OCI-LY1 (cell line): ENCODE measurements around the gene TRAPPC14.

Experiments
- H2AFZ ChIP-seq: fragments of 200-600 bp; sonication (generic), shearing (Covaris generic); 2 replicates; pipeline ENCODE4 v1.6.0; 2014; ENCODE audit warnings: antibody characterized with exemption, mild to moderate bottlenecking, low read length
- H3F3A ChIP-seq: fragments of 200-600 bp; sonication (generic), shearing (Covaris generic); 2 replicates; pipeline ENCODE4 v1.6.0; 2014; ENCODE audit warnings: mild to moderate bottlenecking, antibody characterized with exemption, low read length, moderate library complexity; ENCODE audit not compliant: insufficient read depth
- H3K27ac ChIP-seq: fragments of 200-600 bp; sonication (generic); 2 replicates; pipeline ENCODE4 v1.5.1; 2014; ENCODE audit warnings: low read length, mixed run types, mild to moderate bottlenecking, low read depth; ENCODE audit not compliant: poor library complexity, severe bottlenecking
- H3K27me3 ChIP-seq: fragments of 200-600 bp; sonication (generic); 2 replicates; pipeline ENCODE4 v1.6.0; 2014; ENCODE audit warnings: antibody characterized with exemption, mild to moderate bottlenecking, low read length, moderate library complexity; ENCODE audit not compliant: insufficient read depth
- H3K36me3 ChIP-seq: fragments of 200-600 bp; sonication (generic); 2 replicates; pipeline ENCODE4 v1.6.1; 2014; ENCODE audit warnings: mild to moderate bottlenecking, antibody characterized with exemption, low read length, moderate library complexity, mixed read lengths; ENCODE audit not compliant: insufficient read depth
- H3K4me1 ChIP-seq: fragments of 200-600 bp; sonication (generic); 2 replicates; pipeline ENCODE4 v1.5.1; 2014; ENCODE audit warnings: mild to moderate bottlenecking, low read length, moderate library complexity; ENCODE audit not compliant: insufficient read depth, severe bottlenecking
- H3K4me2 ChIP-seq: fragments of 200-600 bp; sonication (generic), shearing (Covaris generic); 2 replicates; pipeline ENCODE4 v1.6.1; 2014; ENCODE audit warnings: low read length
- H3K4me3 ChIP-seq: fragments of 200-600 bp; sonication (generic); 2 replicates; pipeline ENCODE4 v1.5.1; 2014; ENCODE audit warnings: low read length, low read depth, mild to moderate bottlenecking, mixed read lengths; ENCODE audit not compliant: poor library complexity, severe bottlenecking
- H3K79me2 ChIP-seq: fragments of 200-600 bp; shearing (Covaris generic); 2 replicates; pipeline ENCODE4 v1.6.1; 2016; ENCODE audit warnings: mixed run types, low read length, mixed read lengths; ENCODE audit not compliant: insufficient read depth
- H3K9ac ChIP-seq: fragments of 200-600 bp; sonication (generic), shearing (Covaris generic); 2 replicates; pipeline ENCODE4 v1.6.1; 2014; ENCODE audit warnings: mild to moderate bottlenecking, low read length, mixed read lengths
- H3K9me2 ChIP-seq: fragments of 200-600 bp; sonication (generic), shearing (Covaris generic); 2 replicates; pipeline ENCODE4 v1.6.1; 2014; ENCODE audit warnings: low read depth, mild to moderate bottlenecking, low read length, mixed read lengths
- H3K9me3 ChIP-seq: fragments of 200-600 bp; shearing (Covaris generic); 2 replicates; pipeline ENCODE4 v1.6.1; 2014; ENCODE audit warnings: low read length, mixed read lengths
- H4K20me1 ChIP-seq: fragments of 200-600 bp; sonication (generic), shearing (Covaris generic); 2 replicates; pipeline ENCODE4 v1.6.0; 2016; ENCODE audit warnings: mild to moderate bottlenecking, low read length; ENCODE audit not compliant: insufficient read depth
- CTCF ChIP-seq: fragments of 200-600 bp; sonication (generic), shearing (Covaris generic); IDR thresholded peaks from 2 replicates; pipeline ENCODE4 v1.5.1; 2017; ENCODE audit warnings: mild to moderate bottlenecking, antibody characterized with exemption, low read length, moderate library complexity, mixed read lengths
- EZH2 ChIP-seq: fragments of 200-600 bp; sonication (generic), shearing (Covaris generic); IDR thresholded peaks from 2 replicates; pipeline ENCODE4 v1.8.0; 2017; ENCODE audit warnings: borderline replicate concordance, mixed run types, mild to moderate bottlenecking, antibody characterized with exemption, low read length, moderate library complexity, mixed read lengths

TRAPPC14 gene

GRCh38 chr7:100153708-100154535, 4.6 kb downstream of the TRAPPC14 start:
- Histone ChIP-seq H4K20me1 (no peaks in the 10 kb centered on the region), H3K4me2 (no peak overlapping the region), H3K9ac (no peak overlapping the region), H3F3A (peaks cover 5% of the 10 kb centered on the region; the same call in 1 of the 2 replicates), H3K79me2 (peaks cover 11% of the 10 kb centered on the region), H3K36me3 (peaks cover 60% of the 10 kb centered on the region), H3K27me3 (no peaks in the 10 kb centered on the region), H3K27ac (peak overlapping the region; percentile 32), H3K9me3 (no peaks in the 10 kb centered on the region), H3K9me2 (no peaks in the 10 kb centered on the region), H2AFZ (no peak overlapping the region), H3K4me3 (no peak overlapping the region), H3K4me1 (peaks cover 80% of the 10 kb centered on the region)
- no peak for TF ChIP-seq EZH2
- TF ChIP-seq CTCF: no peak

- Histone ChIP-seq H3K4me1 (peaks cover 82% of the 10 kb centered on the region), H3K9ac (no peak overlapping the region), H4K20me1 (no peaks in the 10 kb centered on the region), H3K79me2 (peaks cover 11% of the 10 kb centered on the region), H3K4me2 (peak overlapping the region; percentile 29; the same call in 1 of the 2 replicates), H3K9me2 (no peaks in the 10 kb centered on the region), H3K27ac (peak overlapping the region; percentile 44), H2AFZ (no peak overlapping the region), H3F3A (peaks cover 5% of the 10 kb centered on the region; the same call in 1 of the 2 replicates), H3K9me3 (no peaks in the 10 kb centered on the region), H3K36me3 (peaks cover 60% of the 10 kb centered on the region), H3K27me3 (no peaks in the 10 kb centered on the region), H3K4me3 (no peak overlapping the region)
- TF ChIP-seq EZH2 (no peak), CTCF (no peak)
Observed at GRCh38 chr7:100152937-100153666, 5.4 kb downstream of the TRAPPC14 start.

- peaks cover 5% of the 10 kb centered on the region; the same call in 1 of the 2 replicates for H3F3A ChIP-seq
- H3K9me3 ChIP-seq: no peaks in the 10 kb centered on the region
- H3K4me2 ChIP-seq: peak overlapping the region; percentile 29; the same call in 1 of the 2 replicates
Observed at GRCh38 chr7:100152404-100152803, 6.1 kb downstream of the TRAPPC14 start.

More at GRCh38 chr7:100152404-100152803, 6.1 kb downstream of the TRAPPC14 start:
- Histone ChIP-seq H3K27me3 (no peaks in the 10 kb centered on the region), H3K27ac (peak overlapping the region; percentile 44), H3K4me1 (peaks cover 81% of the 10 kb centered on the region), H3K4me3 (no peak overlapping the region), H2AFZ (no peak overlapping the region), H3K79me2 (peaks cover 11% of the 10 kb centered on the region), H4K20me1 (no peaks in the 10 kb centered on the region), H3K9ac (no peak overlapping the region), H3K36me3 (peaks cover 60% of the 10 kb centered on the region), H3K9me2 (no peaks in the 10 kb centered on the region)
- TF ChIP-seq CTCF (no peak; the same call in 1 of the 2 replicates), EZH2 (no peak)
